Endodermal cell (in vitro differentiated cells): ENCODE measurements around the gene C22orf23. TPM values are rescaled to one million over a fixed set of nuclear protein-coding genes. Genes with fewer than 3 reads are reported as not detected.

Source experiments
- DNase-seq: peaks from one replicate; pipeline ENCODE4 v3.0.0-alpha.2; 2017
- H3K27ac ChIP-seq: 2 replicates; pipeline ENCODE4 v1.5.1; 2013; ENCODE audit warnings: mild to moderate bottlenecking, low read depth, low read length, moderate library complexity
- H3K27me3 ChIP-seq: 2 replicates; pipeline ENCODE4 v1.6.1; 2013; ENCODE audit warnings: mild to moderate bottlenecking, low read length, moderate library complexity; ENCODE audit not compliant: insufficient read depth, control insufficient read depth, poor library complexity, severe bottlenecking
- H3K36me3 ChIP-seq: 2 replicates; pipeline ENCODE4 v1.7.0; 2013; ENCODE audit warnings: mild to moderate bottlenecking, low read length, moderate library complexity; ENCODE audit not compliant: control insufficient read depth, insufficient read depth
- H3K4me1 ChIP-seq: one replicate; pipeline ENCODE4 v1.7.0; 2013; ENCODE audit warnings: low read length; ENCODE audit not compliant: control insufficient read depth, insufficient read depth
- H3K4me3 ChIP-seq: 2 replicates; pipeline ENCODE4 v1.5.1; 2013; ENCODE audit warnings: mild to moderate bottlenecking, low read length, moderate library complexity
- H3K9ac ChIP-seq: 2 replicates; pipeline ENCODE4 v1.6.1; 2013; ENCODE audit warnings: mild to moderate bottlenecking, low read length, moderate library complexity; ENCODE audit not compliant: poor library complexity, severe bottlenecking; ENCODE audit errors: extremely low read depth
- H3K9me3 ChIP-seq: 2 replicates; pipeline ENCODE4 v1.6.1; 2013; ENCODE audit warnings: mild to moderate bottlenecking, low read length, moderate library complexity; ENCODE audit not compliant: control insufficient read depth
- H3K27ac Mint-ChIP-seq: 2 replicates; pipeline ENCODE4 v1.8.0; 2020; ENCODE audit warnings: mixed read lengths
- H3K27me3 Mint-ChIP-seq: 2 replicates; pipeline ENCODE4 v1.8.0; 2021; ENCODE audit warnings: mild to moderate bottlenecking, mixed read lengths; ENCODE audit not compliant: insufficient read depth
- H3K36me3 Mint-ChIP-seq: 2 replicates; pipeline ENCODE4 v1.8.0; 2020; ENCODE audit warnings: low read depth, mixed read lengths
- H3K4me1 Mint-ChIP-seq: 2 replicates; pipeline ENCODE4 v1.8.0; 2020; ENCODE audit warnings: mixed read lengths
- H3K4me3 Mint-ChIP-seq: 2 replicates; pipeline ENCODE4 v1.8.0; 2020; ENCODE audit warnings: mild to moderate bottlenecking, moderate library complexity, mixed read lengths
- H3K9me3 Mint-ChIP-seq: 2 replicates; pipeline ENCODE4 v1.8.0; 2020; ENCODE audit warnings: mild to moderate bottlenecking, mixed read lengths
- WGBS, 2 experiments: methylation state at CpG; one replicate each; pipeline versions ENCODE4 v1.1.5 to v1.1.7; 2013; ENCODE audit warnings: missing lambda C conversion rate in 2 of 2, mixed read lengths in 1 of 2; ENCODE audit not compliant: insufficient coverage in 1 of 2, insufficient read length in 1 of 2; 5-methylcytosine and 5-hydroxymethylcytosine counted together
- total RNA-seq, 2 donors: library from RNA; stranded (reverse); fragmentation: NEBNext Ultra II Directional in 1 of 2; extraction: Animal tissue kit (Norgen Biotek cat#: 25700) in 1 of 2; gene quantifications; 2 replicates in 1 of 2; 3 replicates in 1 of 2; pipeline ENCODE4 v1.2.1, GENCODE V29; 2021
- TF ChIP-seq, protein P1 (sequence below): fragments of 200-600 bp; sonication (generic); conservative IDR thresholded peaks from 2 replicates; pipeline ENCODE4 v1.5.0; 2021; ENCODE audit warnings: antibody characterized with exemption, mild to moderate bottlenecking

Gene C22orf23
- total RNA-seq, 2 donors from 2014 or later, result 0.29 to 0.44 TPM

- H3K27me3 ChIP-seq, result no peaks in the 10 kb centered on the region
- peaks cover 30% of the 10 kb centered on the region for H3K4me1 Mint-ChIP-seq
- H3K9me3 ChIP-seq, result no peaks in the 10 kb centered on the region
- TF ChIP-seq, protein P1, sequence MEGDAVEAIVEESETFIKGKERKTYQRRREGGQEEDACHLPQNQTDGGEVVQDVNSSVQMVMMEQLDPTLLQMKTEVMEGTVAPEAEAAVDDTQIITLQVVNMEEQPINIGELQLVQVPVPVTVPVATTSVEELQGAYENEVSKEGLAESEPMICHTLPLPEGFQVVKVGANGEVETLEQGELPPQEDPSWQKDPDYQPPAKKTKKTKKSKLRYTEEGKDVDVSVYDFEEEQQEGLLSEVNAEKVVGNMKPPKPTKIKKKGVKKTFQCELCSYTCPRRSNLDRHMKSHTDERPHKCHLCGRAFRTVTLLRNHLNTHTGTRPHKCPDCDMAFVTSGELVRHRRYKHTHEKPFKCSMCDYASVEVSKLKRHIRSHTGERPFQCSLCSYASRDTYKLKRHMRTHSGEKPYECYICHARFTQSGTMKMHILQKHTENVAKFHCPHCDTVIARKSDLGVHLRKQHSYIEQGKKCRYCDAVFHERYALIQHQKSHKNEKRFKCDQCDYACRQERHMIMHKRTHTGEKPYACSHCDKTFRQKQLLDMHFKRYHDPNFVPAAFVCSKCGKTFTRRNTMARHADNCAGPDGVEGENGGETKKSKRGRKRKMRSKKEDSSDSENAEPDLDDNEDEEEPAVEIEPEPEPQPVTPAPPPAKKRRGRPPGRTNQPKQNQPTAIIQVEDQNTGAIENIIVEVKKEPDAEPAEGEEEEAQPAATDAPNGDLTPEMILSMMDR, result no peak
- no peak for DNase-seq
- H3K4me3 ChIP-seq, result no peak overlapping the region
- H3K36me3 Mint-ChIP-seq, result peaks cover 15% of the 10 kb centered on the region
- peaks cover 12% of the 10 kb centered on the region for H3K4me1 ChIP-seq
- H3K9ac ChIP-seq, result no peak overlapping the region
- no peaks in the 10 kb centered on the region for H3K9me3 Mint-ChIP-seq
- peaks cover 14% of the 10 kb centered on the region for H3K36me3 ChIP-seq
- no peak overlapping the region for H3K4me3 Mint-ChIP-seq
- WGBS, 2 experiments, result 89 to 90% methylated on average over 4 to 8 of the region's 8 CpGs
- H3K27me3 Mint-ChIP-seq, result no peaks in the 10 kb centered on the region
- no peak overlapping the region for H3K27ac ChIP-seq
- H3K27ac Mint-ChIP-seq, result peak overlapping the region; percentile 78
Observed at GRCh38 chr22:37912171-37912570, 41.2 kb downstream of the C22orf23 start.

DNA sequence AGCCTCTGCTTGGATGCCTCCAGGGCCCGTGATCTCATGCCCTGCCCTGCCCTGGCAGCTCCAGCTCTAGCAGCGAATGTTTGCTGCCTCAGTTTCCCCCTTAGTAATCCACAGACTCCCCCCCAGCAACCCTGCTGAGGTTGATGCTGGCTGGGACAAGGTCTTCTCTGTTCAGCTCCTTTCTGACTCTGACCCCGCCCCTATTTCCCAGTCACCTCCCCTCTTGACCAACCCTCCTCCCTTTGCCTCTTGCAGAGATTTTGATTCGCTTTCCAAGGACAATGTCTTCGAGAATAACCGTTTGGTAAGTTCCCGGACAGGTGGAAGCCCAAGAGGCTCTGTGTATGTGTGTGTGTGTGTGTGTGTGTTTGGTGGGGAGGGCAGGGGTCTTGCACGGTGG, 41.7 kb downstream of the C22orf23 start:
- Mint-ChIP-seq H3K4me1 (peaks cover 33% of the 10 kb centered on the region), H3K36me3 (peaks cover 14% of the 10 kb centered on the region), H3K27ac (peak overlapping the region; percentile 78), H3K27me3 (no peaks in the 10 kb centered on the region), H3K9me3 (no peaks in the 10 kb centered on the region), H3K4me3 (no peak overlapping the region)
- H3K27ac ChIP-seq, result no peak overlapping the region
- DNase-seq, result peak; percentile 70
- peaks cover 13% of the 10 kb centered on the region for H3K36me3 ChIP-seq
- H3K9ac ChIP-seq, result no peak overlapping the region
- no peak overlapping the region for H3K4me3 ChIP-seq
- peaks cover 12% of the 10 kb centered on the region for H3K4me1 ChIP-seq
- no peaks in the 10 kb centered on the region for H3K27me3 ChIP-seq
- TF ChIP-seq, protein P1, result no peak
- H3K9me3 ChIP-seq, result no peaks in the 10 kb centered on the region
- 79 to 83% methylated on average over 2 to 7 of the region's 8 CpGs for WGBS, 2 experiments

GRCh38 chr22:37910890-37911672, 42.3 kb downstream of the C22orf23 start:
- Histone ChIP-seq H3K9me3 (no peaks in the 10 kb centered on the region), H3K27ac (peak overlapping the region; percentile 44), H3K36me3 (peaks cover 9% of the 10 kb centered on the region), H3K4me1 (peaks cover 12% of the 10 kb centered on the region), H3K4me3 (no peak overlapping the region), H3K27me3 (no peaks in the 10 kb centered on the region), H3K9ac (no peak overlapping the region)
- Mint-ChIP-seq H3K9me3 (no peaks in the 10 kb centered on the region), H3K4me3 (no peak overlapping the region), H3K36me3 (peaks cover 14% of the 10 kb centered on the region), H3K27me3 (no peaks in the 10 kb centered on the region), H3K27ac (peak overlapping the region; percentile 78), H3K4me1 (peaks cover 33% of the 10 kb centered on the region)
- TF ChIP-seq, protein P1, result no peak
- WGBS, 2 experiments, result 68 to 83% methylated on average over 6 to 15 of the region's 15 CpGs
- peak; percentile 72 for DNase-seq
